Duodenal mucosa (tissue), 2 donors: ENCODE data around the gene AP2A2.

Experiments
- H3K27ac ChIP-seq: one replicate; pipeline ENCODE4 v1.7.0; 2013; ENCODE audit warnings: low read depth, low read length
- H3K27me3 ChIP-seq, 2 donors: one replicate each; pipeline ENCODE4 v1.7.0; 2013; ENCODE audit warnings: low read length in 2 of 2, control low read depth in 1 of 2; ENCODE audit not compliant: insufficient read depth in 2 of 2, control insufficient read depth in 1 of 2
- H3K36me3 ChIP-seq, 2 donors: one replicate each; pipeline ENCODE4 v1.7.0; 2013; ENCODE audit warnings: low read length in 2 of 2, control low read depth in 1 of 2; ENCODE audit not compliant: insufficient read depth in 2 of 2, control insufficient read depth in 1 of 2
- H3K4me1 ChIP-seq, 2 donors: one replicate each; pipeline ENCODE4 v1.7.0; 2013; ENCODE audit warnings: low read length in 2 of 2, control low read depth in 1 of 2; ENCODE audit not compliant: insufficient read depth in 2 of 2, control insufficient read depth in 1 of 2
- H3K4me3 ChIP-seq, 2 donors: one replicate each; pipeline ENCODE4 v1.7.0; 2013; ENCODE audit warnings: low read length in 2 of 2, low read depth in 1 of 2
- H3K9ac ChIP-seq, 2 donors: one replicate each; pipeline ENCODE4 v1.7.0; 2013; ENCODE audit warnings: low read length in 2 of 2, low read depth in 1 of 2
- H3K9me3 ChIP-seq, 2 donors: one replicate each; pipeline ENCODE4 v1.7.0; 2013; ENCODE audit warnings: low read length in 2 of 2, control low read depth in 1 of 2; ENCODE audit not compliant: control insufficient read depth in 1 of 2

Gene AP2A2

GRCh38 chr11:1048375-1049070 lies 122.9 kb downstream of the AP2A2 start:
- no peak overlapping the region for H3K9ac ChIP-seq
- no peaks in the 10 kb centered on the region for H3K9me3 ChIP-seq
- peaks cover 10 to 16% of the 10 kb centered on the region in 2 donors for H3K27me3 ChIP-seq
- H3K4me3 ChIP-seq: no peak overlapping the region
- H3K36me3 ChIP-seq: no peaks in the 10 kb centered on the region
- H3K27ac ChIP-seq: no peak overlapping the region
- H3K4me1 ChIP-seq: peaks cover 7 to 15% of the 10 kb centered on the region in 2 donors

GRCh38 chr11:1049071-1049405 lies 123.4 kb downstream of the AP2A2 start:
- H3K27ac ChIP-seq: no peak overlapping the region
- H3K4me3 ChIP-seq: no peak overlapping the region
- peaks cover 12 to 20% of the 10 kb centered on the region in 2 donors for H3K4me1 ChIP-seq
- H3K9me3 ChIP-seq: no peaks in the 10 kb centered on the region
- no peak overlapping the region for H3K9ac ChIP-seq
- H3K36me3 ChIP-seq: no peaks in the 10 kb centered on the region
- peaks cover 10 to 16% of the 10 kb centered on the region in 2 donors for H3K27me3 ChIP-seq

GRCh38 chr11:1049431-1049891 lies 123.8 kb downstream of the AP2A2 start:
- Histone ChIP-seq H3K9ac (no peak overlapping the region), H3K4me3 (no peak overlapping the region), H3K9me3 (no peaks in the 10 kb centered on the region), H3K27ac (no peak overlapping the region), H3K4me1 (peaks cover 16 to 25% of the 10 kb centered on the region in 2 donors), H3K36me3 (no peaks in the 10 kb centered on the region), H3K27me3 (peaks cover 10 to 18% of the 10 kb centered on the region in 2 donors)

GRCh38 chr11:1049911-1050580 lies 124.4 kb downstream of the AP2A2 start:
- peaks cover 21 to 30% of the 10 kb centered on the region in 2 donors for H3K4me1 ChIP-seq
- H3K27me3 ChIP-seq: peaks cover 10 to 18% of the 10 kb centered on the region in 2 donors
- H3K9me3 ChIP-seq: no peaks in the 10 kb centered on the region
- H3K4me3 ChIP-seq: no peak overlapping the region
- H3K27ac ChIP-seq: no peak overlapping the region
- H3K36me3 ChIP-seq: no peaks in the 10 kb centered on the region
- no peak overlapping the region for H3K9ac ChIP-seq

GRCh38 chr11:1050581-1051355 lies 125.1 kb downstream of the AP2A2 start:
- Histone ChIP-seq H3K4me3 (no peak overlapping the region), H3K36me3 (no peaks in the 10 kb centered on the region), H3K27ac (no peak overlapping the region), H3K9me3 (no peaks in the 10 kb centered on the region), H3K27me3 (peaks cover 10 to 18% of the 10 kb centered on the region in 2 donors), H3K9ac (no peak overlapping the region), H3K4me1 (peaks cover 21 to 32% of the 10 kb centered on the region in 2 donors)

- H3K27ac ChIP-seq: no peak overlapping the region
- H3K9ac ChIP-seq: no peak overlapping the region
- no peaks in the 10 kb centered on the region for H3K9me3 ChIP-seq
- H3K4me1 ChIP-seq: peaks cover 21 to 32% of the 10 kb centered on the region in 2 donors
- no peaks in the 10 kb centered on the region for H3K36me3 ChIP-seq
- H3K4me3 ChIP-seq: no peak overlapping the region
- H3K27me3 ChIP-seq: peaks cover 10 to 18% of the 10 kb centered on the region in 2 donors
Measured at GRCh38 chr11:1051356-1052132, 125.9 kb downstream of the AP2A2 start.

- Histone ChIP-seq H3K9me3 (no peaks in the 10 kb centered on the region), H3K4me3 (no peak overlapping the region), H3K4me1 (peaks cover 21 to 32% of the 10 kb centered on the region in 2 donors), H3K36me3 (no peaks in the 10 kb centered on the region), H3K27ac (no peak overlapping the region), H3K9ac (no peak overlapping the region), H3K27me3 (peaks cover 8 to 17% of the 10 kb centered on the region in 2 donors)
Measured at GRCh38 chr11:1052133-1053011, 126.7 kb downstream of the AP2A2 start.

DNA sequence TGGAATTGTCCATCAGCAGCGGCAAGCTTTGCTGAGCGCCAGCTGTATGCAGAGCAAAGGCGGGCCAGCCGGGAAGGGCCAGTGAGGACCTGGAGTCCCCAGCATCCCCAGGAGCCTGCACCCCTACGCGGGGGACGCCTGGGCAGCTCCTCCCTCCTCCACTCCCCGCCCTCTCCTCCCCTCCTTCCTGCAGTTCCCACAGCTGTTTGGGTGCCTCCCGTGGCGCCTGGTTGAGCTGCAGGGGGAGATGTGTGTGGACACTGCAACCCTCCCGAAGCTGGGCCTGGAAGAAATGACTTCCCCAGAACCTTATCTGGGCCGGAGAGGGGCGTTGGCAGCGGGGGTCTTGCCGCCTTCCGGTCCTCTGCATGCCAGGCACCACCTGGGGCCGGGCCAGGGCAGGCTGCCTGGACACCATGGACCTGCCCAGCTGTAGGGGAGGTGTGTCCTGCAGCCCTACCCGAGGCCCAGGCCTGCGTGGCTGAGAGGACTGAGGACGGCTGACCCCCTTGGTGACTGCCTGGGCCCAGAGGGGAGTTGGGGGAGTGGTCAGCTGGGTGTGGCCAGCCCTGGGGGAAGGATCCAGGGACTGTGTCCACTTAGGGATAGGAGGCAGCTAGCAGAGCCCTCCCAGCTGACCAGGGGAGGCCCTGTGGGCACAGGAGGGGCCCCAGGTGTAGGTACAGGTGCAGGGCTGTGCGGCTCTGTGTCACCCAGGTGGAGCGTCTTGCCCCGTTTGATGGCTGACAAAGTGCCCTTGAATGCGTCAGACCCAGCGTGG lies 127.6 kb downstream of the AP2A2 start:
- H3K27ac ChIP-seq: peak overlapping the region; percentile 42
- peaks cover 4 to 11% of the 10 kb centered on the region in 2 donors for H3K27me3 ChIP-seq
- H3K9me3 ChIP-seq: no peaks in the 10 kb centered on the region
- H3K9ac ChIP-seq: peak overlapping the region in 1 of 2 donors; percentile 9
- no peak overlapping the region for H3K4me3 ChIP-seq
- H3K36me3 ChIP-seq: no peaks in the 10 kb centered on the region
- H3K4me1 ChIP-seq: peaks cover 21 to 32% of the 10 kb centered on the region in 2 donors
